Progenitor cell of endocrine pancreas (in vitro differentiated cells): ENCODE results near the gene BICDL2. TPM values are rescaled to one million over a fixed set of nuclear protein-coding genes. Genes with fewer than 3 reads are reported as not detected.

Source experiments
- DNase-seq: peaks from one replicate; pipeline ENCODE4 v3.0.0; 2021; ENCODE audit warnings: low spot score; ENCODE audit not compliant: unreplicated experiment
- H3K27ac Mint-ChIP-seq: 2 replicates; pipeline ENCODE4 v1.8.0; 2021; ENCODE audit warnings: mild to moderate bottlenecking, moderate library complexity, mixed read lengths
- H3K27me3 Mint-ChIP-seq: 2 replicates; pipeline ENCODE4 v1.8.0; 2021; ENCODE audit warnings: mixed read lengths
- H3K36me3 Mint-ChIP-seq: 2 replicates; pipeline ENCODE4 v1.8.0; 2022; ENCODE audit warnings: mixed read lengths; ENCODE audit not compliant: insufficient read depth
- H3K4me1 Mint-ChIP-seq: 2 replicates; pipeline ENCODE4 v1.8.0; 2021; ENCODE audit warnings: low read depth, mixed read lengths
- H3K4me3 Mint-ChIP-seq: 2 replicates; pipeline ENCODE4 v1.8.0; 2021; ENCODE audit warnings: low read depth, mild to moderate bottlenecking, moderate library complexity, mixed read lengths
- H3K9me3 Mint-ChIP-seq: 2 replicates; pipeline ENCODE4 v1.8.0; 2021; ENCODE audit warnings: low read depth, mixed read lengths
- CTCF ChIP-seq: fragments of 200-600 bp; sonication (generic); IDR thresholded peaks from one replicate; pipeline ENCODE4 v1.5.0; 2021; ENCODE audit warnings: antibody characterized with exemption, mild to moderate bottlenecking; ENCODE audit not compliant: unreplicated experiment
- total RNA-seq: library from RNA; stranded (reverse); gene quantifications from 2 replicates; pipeline ENCODE4 v1.2.1, GENCODE V29; 2021

BICDL2 gene
- total RNA-seq, 1 donor from 2014 or later, result 10.4 TPM

GRCh38 chr16:3065069-3065741, 28.5 kb upstream of the BICDL2 start, which contains the start of gene IL32:
TSS of gene IL32 (plus strand) at chr16:3065640. CDS start at chr16:3065812, 172 bp downstream.
- Mint-ChIP-seq H3K4me3 (no peak within 1 kb of the TSS), H3K9me3 (no peaks in the 10 kb centered on the region), H3K27ac (peak within 1 kb of the TSS; percentile 73), H3K4me1 (no peaks in the 10 kb centered on the region), H3K36me3 (no peaks in the 10 kb centered on the region), H3K27me3 (peaks cover 29% of the 10 kb centered on the region)
- DNase-seq, result no peak
- no peak for TF ChIP-seq CTCF

- H3K27ac Mint-ChIP-seq, result no peak overlapping the region
- no peaks in the 10 kb centered on the region for H3K9me3 Mint-ChIP-seq
- H3K4me1 Mint-ChIP-seq, result peaks cover 5% of the 10 kb centered on the region
- H3K27me3 Mint-ChIP-seq, result peaks cover 21% of the 10 kb centered on the region
- no peak for TF ChIP-seq CTCF
- no peak overlapping the region for H3K4me3 Mint-ChIP-seq
- H3K36me3 Mint-ChIP-seq, result no peaks in the 10 kb centered on the region
- DNase-seq, result no peak
Observed at GRCh38 chr16:3063625-3064386, 27.1 kb upstream of the BICDL2 start.

- TF ChIP-seq CTCF, result no peak
- Mint-ChIP-seq H3K4me3 (no peak overlapping the region), H3K27me3 (peaks cover 23% of the 10 kb centered on the region), H3K36me3 (no peaks in the 10 kb centered on the region), H3K27ac (no peak overlapping the region), H3K9me3 (no peaks in the 10 kb centered on the region), H3K4me1 (peaks cover 5% of the 10 kb centered on the region)
- no peak for DNase-seq
Observed at GRCh38 chr16:3062553-3062952, 25.8 kb upstream of the BICDL2 start.

GRCh38 chr16:3060339-3061127, 23.8 kb upstream of the BICDL2 start:
- Mint-ChIP-seq H3K27me3 (peaks cover 27% of the 10 kb centered on the region), H3K27ac (no peak overlapping the region), H3K4me3 (peak overlapping the region; percentile 69), H3K36me3 (peaks cover 2% of the 10 kb centered on the region), H3K4me1 (peaks cover 5% of the 10 kb centered on the region), H3K9me3 (no peaks in the 10 kb centered on the region)
- DNase-seq, result no peak
- TF ChIP-seq CTCF, result no peak

GRCh38 chr16:3059723-3060242, 23.0 kb upstream of the BICDL2 start:
- H3K9me3 Mint-ChIP-seq, result no peaks in the 10 kb centered on the region
- peak overlapping the region; percentile 69 for H3K4me3 Mint-ChIP-seq
- peaks cover 4% of the 10 kb centered on the region for H3K36me3 Mint-ChIP-seq
- peak overlapping the region; percentile 90 for H3K27ac Mint-ChIP-seq
- no peak for TF ChIP-seq CTCF
- H3K4me1 Mint-ChIP-seq, result peaks cover 5% of the 10 kb centered on the region
- no peak for DNase-seq
- H3K27me3 Mint-ChIP-seq, result peaks cover 28% of the 10 kb centered on the region
